BJ (cell line): ENCODE results near the gene HYAL1. TPM values are rescaled to one million over a fixed set of nuclear protein-coding genes. Genes with fewer than 3 reads are reported as not detected.
"Not testable (repeated sequence)": the region's sequence is repeated elsewhere in the genome, so short reads cannot be mapped to it uniquely, and the experiment has no call there.

Experiments
- CTCF ChIA-PET: fragments of 350-600 bp; formaldehyde crosslinking; extraction: SDS; loops from one replicate; lab custom pipeline; 2021; ENCODE audit warnings: antibody characterized with exemption, inconsistent platforms; lab: Yijun Ruan, JAX
- POLR2A ChIA-PET: fragments of 300-600 bp; sonication (Branson Sonifier 250); formaldehyde crosslinking; extraction: SDS; loops from one replicate; lab custom pipeline; 2021; ENCODE audit warnings: antibody characterized with exemption; lab: Charles Lee
- DNase-seq: peaks from one replicate; pipeline ENCODE4 v3.0.0-alpha.2; 2011; ENCODE audit warnings: low read depth
- H3K27me3 ChIP-seq: 2 replicates; pipeline ENCODE4 v1.6.0; 2011; ENCODE audit warnings: low read length; ENCODE audit not compliant: control insufficient read depth, insufficient read depth
- H3K36me3 ChIP-seq: 2 replicates; pipeline ENCODE4 v1.5.1; 2011; ENCODE audit warnings: low read length; ENCODE audit not compliant: control insufficient read depth, insufficient read depth
- H3K4me3 ChIP-seq: 2 replicates; pipeline ENCODE4 v1.5.1; 2011; ENCODE audit warnings: low read depth, mild to moderate bottlenecking, control low read depth, low read length
- CTCF ChIP-seq: IDR thresholded peaks from 2 replicates; pipeline ENCODE4 v1.5.1; 2011; ENCODE audit warnings: low read depth, mild to moderate bottlenecking, control low read depth, inconsistent platforms, low read length, moderate library complexity; ENCODE audit not compliant: insufficient read depth
- polyA plus RNA-seq: library from polyadenylated mRNA; depleted of rRNA; stranded (reverse); fragments of >200 nt; gene quantifications from 2 replicates; pipeline ENCODE4 v1.2.3, GENCODE V29; 2011

HYAL1 gene
- polyA plus RNA-seq, 1 experiment, result 0.10 TPM

DNA sequence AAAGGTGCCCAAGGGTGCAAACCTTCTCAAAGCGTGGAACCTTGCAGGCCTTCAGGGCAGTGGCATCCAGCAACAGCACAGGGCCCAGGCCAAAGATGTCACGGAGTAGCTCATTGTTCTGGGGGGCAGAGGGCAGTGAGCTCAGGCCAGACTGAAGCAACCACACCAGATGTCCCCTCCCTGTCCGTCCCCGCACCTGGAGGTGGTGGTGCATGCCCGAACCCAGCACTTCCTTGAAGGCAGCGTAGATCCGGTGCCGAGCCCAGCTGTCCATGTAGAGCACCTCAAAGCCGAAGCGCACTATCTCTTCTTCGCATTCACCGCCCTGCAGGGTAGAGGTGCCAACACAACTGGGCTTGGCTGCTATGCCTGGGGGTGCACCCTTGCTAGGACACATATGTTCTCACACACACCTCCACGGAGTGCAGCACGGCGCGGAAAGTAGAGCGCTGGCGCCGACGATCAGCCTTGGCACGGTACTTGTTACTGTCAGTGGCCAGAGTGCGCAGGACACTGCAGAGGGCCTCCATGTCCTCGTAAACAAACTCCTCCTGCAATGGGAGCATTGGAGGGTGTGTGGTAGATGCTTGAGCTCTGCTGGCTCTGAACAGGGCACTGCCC is 14.9 kb downstream of the HYAL1 start:
- Histone ChIP-seq H3K4me3 (no peak overlapping the region), H3K27me3 (no peaks in the 10 kb centered on the region), H3K36me3 (peaks cover 31% of the 10 kb centered on the region)
- TF ChIP-seq CTCF, result no peak
- ChIA-PET POLR2A (no interaction called here), CTCF (interaction anchor here (0.6 to 2.0 kb wide), 5 partner anchors 7 to 99 kb away, joined by 3 to 5 read pairs (median 4); no protein-coding TSS in a partner anchor)
- DNase-seq, result no peak

GRCh38 chr3:50287262-50287661 is 16.1 kb downstream of the HYAL1 start:
- Histone ChIP-seq H3K4me3 (no peak overlapping the region), H3K27me3 (no peaks in the 10 kb centered on the region), H3K36me3 (peaks cover 31% of the 10 kb centered on the region)
- POLR2A ChIA-PET, result no interaction called here
- no peak for TF ChIP-seq CTCF
- CTCF ChIA-PET, result no interaction called here
- no peak for DNase-seq

DNA sequence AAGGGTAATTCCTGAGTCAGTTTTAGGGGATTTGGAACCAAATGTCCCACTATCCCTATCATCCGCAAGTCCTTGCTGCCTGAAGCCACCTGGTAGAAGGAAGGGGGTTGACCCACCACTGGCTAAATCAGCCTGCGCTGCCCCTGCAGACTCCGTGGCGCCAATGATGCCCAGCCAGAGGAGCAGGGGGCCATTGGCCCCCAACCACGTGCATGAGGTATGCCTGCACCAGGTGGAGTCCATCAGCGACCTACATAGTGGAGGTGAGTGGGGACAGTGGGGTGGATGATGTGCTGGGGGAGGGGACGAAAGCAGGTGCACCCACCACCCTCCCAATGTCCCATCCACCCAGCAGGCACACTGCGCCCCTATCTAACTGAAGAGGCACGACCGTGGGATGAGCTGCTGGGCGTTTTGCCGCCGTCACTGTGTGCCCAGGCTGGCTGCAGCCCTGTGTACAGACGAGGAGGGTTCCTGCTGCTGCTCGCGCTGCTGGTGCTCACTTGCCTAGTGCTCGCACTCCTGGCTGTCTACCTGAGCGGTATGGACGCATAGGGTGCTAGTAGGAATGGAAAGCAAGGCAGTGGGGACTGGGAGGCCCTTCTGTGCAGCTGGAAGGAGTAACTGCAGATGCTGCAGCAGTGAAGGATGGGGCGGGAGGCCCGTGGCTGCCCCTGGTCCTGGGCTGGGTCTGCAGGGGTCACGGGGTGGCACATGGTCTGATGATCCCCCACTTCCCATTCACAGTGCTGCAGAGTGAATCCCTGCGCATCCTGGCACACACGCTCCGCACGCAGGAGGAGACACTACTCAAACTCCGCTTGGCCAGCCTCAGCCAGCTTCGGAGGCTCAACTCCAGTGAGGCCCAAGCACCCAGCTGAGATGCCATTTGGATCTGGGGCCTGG is 16.8 kb downstream of the HYAL1 start:
- TF ChIP-seq CTCF, result no peak
- Histone ChIP-seq H3K4me3 (no peak overlapping the region), H3K27me3 (no peaks in the 10 kb centered on the region), H3K36me3 (peaks cover 31% of the 10 kb centered on the region)
- POLR2A ChIA-PET, result no interaction called here
- no peak for DNase-seq
- CTCF ChIA-PET, result no interaction called here

- DNase-seq, H3K27me3 ChIP-seq, H3K4me3 ChIP-seq: not testable (repeated sequence)
- POLR2A ChIA-PET, result interaction anchor here (0.7 kb wide), 1 partner anchor 480 kb away, joined by 15 read pairs; no protein-coding TSS in a partner anchor
- H3K36me3 ChIP-seq, result peaks cover 18% of the 10 kb centered on the region
- CTCF ChIA-PET, result interaction anchor here (0.7 kb wide), 1 partner anchor 258 kb away, joined by 3 read pairs; no protein-coding TSS in a partner anchor
Observed at GRCh38 chr3:50284121-50284520, 19.3 kb downstream of the HYAL1 start.

DNA sequence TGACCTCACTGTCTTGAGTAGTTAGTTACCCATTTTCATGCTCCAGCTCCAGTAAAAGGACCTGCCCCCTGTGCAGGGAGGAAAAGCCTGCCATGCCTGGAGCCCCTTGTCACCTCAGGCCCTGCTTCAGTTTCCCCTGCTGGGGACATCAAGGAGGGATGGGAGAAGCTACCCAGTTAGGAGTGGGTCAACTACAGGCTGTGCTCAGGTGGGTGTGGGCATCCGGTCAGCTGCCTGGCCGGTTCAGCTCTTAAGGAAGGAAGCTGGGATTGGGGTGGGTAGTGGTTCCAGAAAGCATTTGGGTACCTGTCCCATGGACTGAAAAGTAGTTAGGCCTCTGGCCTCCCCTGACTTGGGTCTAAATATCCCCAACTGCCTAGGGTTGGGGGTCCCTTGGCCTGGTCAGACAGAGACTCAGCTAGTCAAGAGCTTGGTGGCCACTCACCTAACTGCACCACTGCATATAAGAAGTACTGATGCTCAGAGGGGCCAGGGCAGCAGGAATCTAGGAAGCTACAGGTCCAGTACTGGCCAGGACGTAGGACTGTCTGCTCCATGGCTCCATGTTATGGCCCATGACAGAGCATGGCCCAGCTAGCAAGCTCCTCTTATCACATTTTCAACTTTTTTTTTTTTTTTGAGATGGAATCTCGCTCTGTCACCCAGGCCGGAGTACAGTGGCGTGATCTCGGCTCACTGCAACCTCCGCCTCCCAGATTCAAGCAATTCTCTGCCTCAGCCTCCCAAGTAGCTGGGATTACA is 23.9 kb downstream of the HYAL1 start:
- Histone ChIP-seq H3K4me3 (no peak overlapping the region), H3K27me3 (no peaks in the 10 kb centered on the region), H3K36me3 (peaks cover 22% of the 10 kb centered on the region)
- CTCF ChIA-PET, result interaction anchor here (0.6 to 5.6 kb wide), 9 partner anchors 10 to 85 kb away, joined by 3 to 23 read pairs (median 4); partner anchors contain the start of genes HYAL2 and SEMA3B
- POLR2A ChIA-PET, result interaction anchor here (0.6 kb wide), 2 partner anchors 13 to 68 kb away, joined by 4 to 6 read pairs; no protein-coding TSS in a partner anchor
- no peak for TF ChIP-seq CTCF
- no peak for DNase-seq
